SK-N-SH treated with all-trans-retinoic acid at 6 μM for 48 hours (cell line): ENCODE results near the gene ORC1.

Source experiments
- ATAC-seq: fragments of 200-7000 bp; cut with Tn5 transposase; 3 replicates; pipeline ENCODE4 v1.9.1; 2020; ENCODE audit warnings: mild to moderate bottlenecking, moderate library complexity
- BACH2 ChIP-seq: fragments of 250-450 bp; sonication (Bioruptor Pico); IDR thresholded peaks from 2 replicates; pipeline ENCODE4 v1.9.0; 2021; ENCODE audit warnings: mild to moderate bottlenecking, borderline replicate concordance
- CREB5 ChIP-seq: fragments of 250-450 bp; sonication (Bioruptor Pico); IDR thresholded peaks from 2 replicates; pipeline ENCODE4 v1.5.1; 2020; ENCODE audit warnings: low read depth, mild to moderate bottlenecking, moderate library complexity
- CSDC2 ChIP-seq: fragments of 250-450 bp; sonication (Bioruptor Pico); IDR thresholded peaks from 2 replicates; pipeline ENCODE4 v1.5.0; 2020; ENCODE audit warnings: mild to moderate bottlenecking, moderate library complexity
- CSRNP3 ChIP-seq: fragments of 250-450 bp; sonication (Bioruptor Pico); IDR thresholded peaks from 2 replicates; pipeline ENCODE4 v1.5.1; 2021; ENCODE audit warnings: mild to moderate bottlenecking, moderate library complexity
- ESRRG ChIP-seq: fragments of 250-450 bp; sonication (Bioruptor Pico); IDR thresholded peaks from 2 replicates; pipeline ENCODE4 v1.6.1; 2021; ENCODE audit warnings: mild to moderate bottlenecking
- GLIS3 ChIP-seq: fragments of 250-450 bp; sonication (Bioruptor Pico); IDR thresholded peaks from 2 replicates; pipeline ENCODE4 v1.5.0; 2020; ENCODE audit warnings: mild to moderate bottlenecking, moderate library complexity
- ISL1 ChIP-seq: fragments of 250-450 bp; sonication (Bioruptor Pico); IDR thresholded peaks from 2 replicates; pipeline ENCODE4 v2.1.2; 2022; ENCODE audit warnings: mild to moderate bottlenecking, moderate library complexity
- PATZ1 ChIP-seq: fragments of 250-450 bp; sonication (Bioruptor Pico); IDR thresholded peaks from 2 replicates; pipeline ENCODE4 v1.8.0; 2020; ENCODE audit warnings: mild to moderate bottlenecking, moderate library complexity, borderline replicate concordance
- POU6F1 ChIP-seq: fragments of 250-450 bp; sonication (Bioruptor Pico); IDR thresholded peaks from 2 replicates; pipeline ENCODE4 v1.8.0; 2021; ENCODE audit warnings: low read depth, mild to moderate bottlenecking, moderate library complexity, borderline replicate concordance
- PPARA ChIP-seq: fragments of 250-450 bp; sonication (Bioruptor Pico); IDR thresholded peaks from 2 replicates; pipeline ENCODE4 v1.5.0; 2020; ENCODE audit warnings: mild to moderate bottlenecking, borderline replicate concordance
- RARB ChIP-seq: fragments of 250-450 bp; sonication (Bioruptor Pico); IDR thresholded peaks from 2 replicates; pipeline ENCODE4 v1.8.0; 2021; ENCODE audit warnings: mild to moderate bottlenecking, moderate library complexity
- SNAI2 ChIP-seq: fragments of 250-450 bp; sonication (Bioruptor Pico); IDR thresholded peaks from 2 replicates; pipeline ENCODE4 v1.5.0; 2020; ENCODE audit warnings: mild to moderate bottlenecking, moderate library complexity
- TCF4 ChIP-seq: fragments of 250-450 bp; sonication (Bioruptor Pico); IDR thresholded peaks from 2 replicates; pipeline ENCODE4 v1.8.0; 2021; ENCODE audit warnings: mild to moderate bottlenecking, moderate library complexity, borderline replicate concordance
- TOX ChIP-seq: fragments of 250-450 bp; sonication (Bioruptor Pico); IDR thresholded peaks from 2 replicates; pipeline ENCODE4 v1.8.0; 2021; ENCODE audit warnings: mild to moderate bottlenecking, moderate library complexity, borderline replicate concordance
- TSHZ2 ChIP-seq: fragments of 250-450 bp; sonication (Bioruptor Pico); IDR thresholded peaks from 2 replicates; pipeline ENCODE4 v1.5.0; 2020; ENCODE audit warnings: mild to moderate bottlenecking, moderate library complexity
- ZFP3 ChIP-seq: fragments of 250-450 bp; sonication (Bioruptor Pico); IDR thresholded peaks from 2 replicates; pipeline ENCODE4 v1.5.0; 2020; ENCODE audit warnings: mild to moderate bottlenecking, moderate library complexity
- ZFP30 ChIP-seq: fragments of 450-650 bp; formaldehyde crosslinking; IDR thresholded peaks from 2 replicates; pipeline ENCODE4 v1.5.0; 2022; ENCODE audit warnings: mild to moderate bottlenecking, moderate library complexity
- ZNF565 ChIP-seq: fragments of 450-650 bp; formaldehyde crosslinking; conservative IDR thresholded peaks from 2 replicates; pipeline ENCODE4 v1.5.0; 2020; ENCODE audit warnings: low read depth, mild to moderate bottlenecking, moderate library complexity
- ZNF70 ChIP-seq: fragments of 450-650 bp; formaldehyde crosslinking; IDR thresholded peaks from 2 replicates; pipeline ENCODE4 v1.5.0; 2020; ENCODE audit warnings: mild to moderate bottlenecking, moderate library complexity
- ZNF8 ChIP-seq: fragments of 450-650 bp; formaldehyde crosslinking; IDR thresholded peaks from 2 replicates; pipeline ENCODE4 v1.5.0; 2020; ENCODE audit warnings: mild to moderate bottlenecking, moderate library complexity

Gene ORC1

GRCh38 chr1:52343979-52344378, 60.2 kb downstream of the ORC1 start (continued):
- TF ChIP-seq TSHZ2 (CRISPR knock-in tag), result no peak
- TF ChIP-seq ESRRG, result no peak
- no peak for TF ChIP-seq ZFP30
- no peak for TF ChIP-seq GLIS3 (CRISPR knock-in tag)
- TF ChIP-seq ZFP3 (CRISPR knock-in tag), result no peak
- no peak for TF ChIP-seq ZNF565 (CRISPR knock-in tag)

GRCh38 chr1:52341655-52342260, 62.5 kb downstream of the ORC1 start:
- no peak for ATAC-seq
- TF ChIP-seq SNAI2 (CRISPR knock-in tag), result no peak
- no peak for TF ChIP-seq TOX (CRISPR knock-in tag)
- no peak for TF ChIP-seq PATZ1 (CRISPR knock-in tag)
- TF ChIP-seq ZNF565 (CRISPR knock-in tag), result no peak
- no peak for TF ChIP-seq ESRRG
- TF ChIP-seq ISL1 (CRISPR knock-in tag), result no peak
- no peak for TF ChIP-seq RARB (CRISPR knock-in tag)
- TF ChIP-seq GLIS3 (CRISPR knock-in tag), result no peak

GRCh38 chr1:52337439-52337838, 66.8 kb downstream of the ORC1 start:
- TF ChIP-seq CREB5 (CRISPR knock-in tag) (no peak), TOX (CRISPR knock-in tag) (no peak), CSRNP3 (no peak), ZNF70 (CRISPR knock-in tag) (no peak), ZNF565 (CRISPR knock-in tag) (no peak), ESRRG (no peak), ZNF8 (CRISPR knock-in tag) (no peak), ISL1 (CRISPR knock-in tag) (no peak), POU6F1 (no peak), CSDC2 (no peak), TCF4 (CRISPR knock-in tag) (no peak)
- no peak for ATAC-seq

- ATAC-seq, result no peak
- no peak for TF ChIP-seq BACH2
- TF ChIP-seq POU6F1, result no peak
- TF ChIP-seq ZNF8 (CRISPR knock-in tag), result no peak
- TF ChIP-seq SNAI2 (CRISPR knock-in tag), result no peak
- no peak for TF ChIP-seq PPARA (CRISPR knock-in tag)
- TF ChIP-seq ESRRG, result no peak
- no peak for TF ChIP-seq ZFP30
- no peak for TF ChIP-seq CREB5 (CRISPR knock-in tag)
- no peak for TF ChIP-seq TOX (CRISPR knock-in tag)
Measured at GRCh38 chr1:52334906-52335528, 69.2 kb downstream of the ORC1 start.
